B cell (primary cell): ENCODE data around the gene RIMBP2. TPM values are rescaled to one million over a fixed set of nuclear protein-coding genes. Genes with fewer than 3 reads are reported as not detected.

Experiments
- ATAC-seq: fragments of 200-7000 bp; cut with Tn5 transposase; one replicate; pipeline ENCODE4 v1.10.0; 2021; ENCODE audit warnings: low read depth, mild to moderate bottlenecking, moderate number of reproducible peaks, moderate library complexity
- CTCF ChIA-PET: fragments of 350-600 bp; sonication (Branson Sonifier 250); formaldehyde crosslinking; loops from one replicate; lab custom pipeline; 2021; ENCODE audit warnings: antibody characterized with exemption, inconsistent platforms; lab: Charles Lee
- POLR2A ChIA-PET: fragments of 350-600 bp; sonication (Branson Sonifier 250); formaldehyde crosslinking; loops from one replicate; lab custom pipeline; 2021; ENCODE audit warnings: antibody characterized with exemption; lab: Charles Lee
- DNase-seq: peaks from one replicate; pipeline ENCODE4 v3.0.0; 2013
- H2AFZ ChIP-seq: 2 replicates; pipeline ENCODE4 v1.6.1; 2012; ENCODE audit warnings: mild to moderate bottlenecking, low read depth, low read length; ENCODE audit not compliant: insufficient read depth, poor library complexity, severe bottlenecking
- H3K27ac ChIP-seq, 2 donors: 1 replicate in 1 of 2; 2 replicates in 1 of 2; pipeline ENCODE4 v1.5.1; 2012 to 2013; ENCODE audit warnings: low read length in 2 of 2, mild to moderate bottlenecking in 2 of 2, moderate library complexity in 1 of 2
- H3K27me3 ChIP-seq, 4 experiments: fragments of 200-600 bp in 1 of 4; sonication (generic) in 1 of 4; replicated peaks in 1 of 4; 1 replicate in 2 of 4; 2 replicates in 2 of 4; pipeline versions ENCODE4 v1.6.1 to v1.7.0; 2013 to 2016; ENCODE audit warnings: low read length in 3 of 4, mild to moderate bottlenecking in 2 of 4, mixed read lengths in 1 of 4, moderate library complexity in 1 of 4; ENCODE audit not compliant: insufficient read depth in 4 of 4, control insufficient read depth in 3 of 4; ENCODE audit errors: control extremely low read depth in 1 of 4
- H3K36me3 ChIP-seq, 2 experiments: replicated peaks in 1 of 2; 1 replicate in 1 of 2; 2 replicates in 1 of 2; pipeline versions ENCODE4 v1.6.1 to v1.7.1; 2013; ENCODE audit warnings: low read length in 1 of 2; ENCODE audit not compliant: insufficient read depth in 2 of 2, control insufficient read depth in 1 of 2; ENCODE audit errors: control extremely low read depth in 1 of 2, extremely low read depth in 1 of 2
- H3K4me1 ChIP-seq, 2 donors: fragments of 200-600 bp in 1 of 2; sonication (generic) in 1 of 2; 1 replicate in 1 of 2; 2 replicates in 1 of 2; pipeline versions ENCODE4 v1.5.1 to v1.6.1; 2013 to 2017; ENCODE audit warnings: low read length in 2 of 2; ENCODE audit not compliant: control insufficient read depth in 2 of 2, insufficient read depth in 2 of 2
- H3K4me2 ChIP-seq: replicated peaks from 2 replicates; pipeline ENCODE3; 2012; ENCODE audit warnings: mild to moderate bottlenecking, low read depth, low read length; ENCODE audit not compliant: poor library complexity, severe bottlenecking
- H3K4me3 ChIP-seq, 5 experiments: fragments of 200-600 bp in 1 of 5; sonication (generic) in 1 of 5; 1 replicate in 3 of 5; 2 replicates in 2 of 5; pipeline versions ENCODE4 v1.5.1 to v1.7.0; 2011 to 2016; ENCODE audit warnings: low read length in 4 of 5, mild to moderate bottlenecking in 4 of 5, low read depth in 2 of 5, control low read depth in 1 of 5, moderate library complexity in 1 of 5; ENCODE audit not compliant: insufficient read depth in 1 of 5; ENCODE audit errors: control extremely low read depth in 1 of 5, extremely low read depth in 1 of 5
- H3K79me2 ChIP-seq: fragments of 200-600 bp; sonication (generic); one replicate; pipeline ENCODE4 v1.6.0; 2016; ENCODE audit warnings: low read length; ENCODE audit not compliant: control insufficient read depth, insufficient read depth
- H3K9ac ChIP-seq: fragments of 200-600 bp; sonication (generic); 2 replicates; pipeline ENCODE4 v1.6.1; 2017; ENCODE audit warnings: mild to moderate bottlenecking, low read length, moderate library complexity
- H3K9me3 ChIP-seq, 3 donors: one replicate each; pipeline versions ENCODE4 v1.6.1 to v1.7.1; 2013; ENCODE audit warnings: low read length in 2 of 3; ENCODE audit not compliant: control insufficient read depth in 2 of 3, insufficient read depth in 1 of 3; ENCODE audit errors: control extremely low read depth in 1 of 3
- H4K20me1 ChIP-seq: 2 replicates; pipeline ENCODE4 v1.6.0; 2012; ENCODE audit warnings: mild to moderate bottlenecking, low read length; ENCODE audit not compliant: insufficient read depth, control insufficient read depth, poor library complexity, severe bottlenecking
- H3K27ac Mint-ChIP-seq: one replicate; pipeline ENCODE4 v1.8.0; 2021; ENCODE audit warnings: mixed read lengths
- H3K27me3 Mint-ChIP-seq: one replicate; pipeline ENCODE4 v1.8.0; 2021; ENCODE audit warnings: mixed read lengths
- H3K4me1 Mint-ChIP-seq: one replicate; pipeline ENCODE4 v1.8.0; 2021; ENCODE audit warnings: mixed read lengths
- H3K4me3 Mint-ChIP-seq: one replicate; pipeline ENCODE4 v1.8.0; 2021; ENCODE audit warnings: mixed read lengths
- H3K9me3 Mint-ChIP-seq: one replicate; pipeline ENCODE4 v1.8.0; 2022; ENCODE audit warnings: mixed read lengths; ENCODE audit not compliant: insufficient read depth
- EZH2 ChIP-seq: IDR thresholded peaks from 2 replicates; pipeline ENCODE4 v1.6.1; 2012; ENCODE audit warnings: borderline replicate concordance, low read depth, mild to moderate bottlenecking, moderate library complexity, low read length; ENCODE audit not compliant: insufficient read depth, poor library complexity, severe bottlenecking
- WGBS: methylation state at CpG from one replicate; pipeline ENCODE4 v1.1.5; 2013; ENCODE audit warnings: missing lambda C conversion rate; ENCODE audit not compliant: insufficient coverage; 5-methylcytosine and 5-hydroxymethylcytosine counted together
- intact Hi-C: fragments of 100-400 bp; cut with micrococcal nuclease; formaldehyde crosslinking; loops from one replicate; pipeline ENCODE4 v1.10.0; 2022
- polyA plus RNA-seq: library from polyadenylated mRNA; depleted of rRNA; stranded (reverse); fragments of >200 nt; gene quantifications from 2 replicates; pipeline ENCODE4 v1.2.3, GENCODE V29; 2012
- total RNA-seq, 2 donors: library from RNA; stranded (reverse); fragments of 120-200 nt in 1 of 2; gene quantifications; 1 replicate in 1 of 2; 2 replicates in 1 of 2; pipeline versions ENCODE4 v1.2.3 to v1.2.4, GENCODE V29; 2013 to 2022
- TF ChIP-seq, protein P1 (sequence below): fragments of 200-600 bp; IDR thresholded peaks from one replicate; pipeline ENCODE4 v1.8.0; 2022; ENCODE audit warnings: antibody characterized with exemption, mild to moderate bottlenecking

The RIMBP2 gene
- total and polyA plus RNA-seq, 2 donors (not counting 1 experiment from before 2014, with no cell fraction given), result not detected

GRCh38 chr12:130530429-130530828 is 185.7 kb downstream of the RIMBP2 start:
- Mint-ChIP-seq H3K4me3 (no peak overlapping the region), H3K27ac (no peak overlapping the region), H3K4me1 (no peaks in the 10 kb centered on the region), H3K9me3 (peaks cover 5% of the 10 kb centered on the region), H3K27me3 (peaks cover under 1% of the 10 kb centered on the region)
- no peak overlapping the region for H3K9ac ChIP-seq
- H3K4me1 ChIP-seq, result no peaks in the 10 kb centered on the region
- intact Hi-C loops, result no loop called here
- TF ChIP-seq, protein P1, sequence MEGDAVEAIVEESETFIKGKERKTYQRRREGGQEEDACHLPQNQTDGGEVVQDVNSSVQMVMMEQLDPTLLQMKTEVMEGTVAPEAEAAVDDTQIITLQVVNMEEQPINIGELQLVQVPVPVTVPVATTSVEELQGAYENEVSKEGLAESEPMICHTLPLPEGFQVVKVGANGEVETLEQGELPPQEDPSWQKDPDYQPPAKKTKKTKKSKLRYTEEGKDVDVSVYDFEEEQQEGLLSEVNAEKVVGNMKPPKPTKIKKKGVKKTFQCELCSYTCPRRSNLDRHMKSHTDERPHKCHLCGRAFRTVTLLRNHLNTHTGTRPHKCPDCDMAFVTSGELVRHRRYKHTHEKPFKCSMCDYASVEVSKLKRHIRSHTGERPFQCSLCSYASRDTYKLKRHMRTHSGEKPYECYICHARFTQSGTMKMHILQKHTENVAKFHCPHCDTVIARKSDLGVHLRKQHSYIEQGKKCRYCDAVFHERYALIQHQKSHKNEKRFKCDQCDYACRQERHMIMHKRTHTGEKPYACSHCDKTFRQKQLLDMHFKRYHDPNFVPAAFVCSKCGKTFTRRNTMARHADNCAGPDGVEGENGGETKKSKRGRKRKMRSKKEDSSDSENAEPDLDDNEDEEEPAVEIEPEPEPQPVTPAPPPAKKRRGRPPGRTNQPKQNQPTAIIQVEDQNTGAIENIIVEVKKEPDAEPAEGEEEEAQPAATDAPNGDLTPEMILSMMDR, result no peak
- no peak overlapping the region for H2AFZ ChIP-seq
- H3K79me2 ChIP-seq, result no peaks in the 10 kb centered on the region
- POLR2A ChIA-PET, result no interaction called here
- H3K9me3 ChIP-seq, result peaks cover 0 to 3% (median 0%) of the 10 kb centered on the region in 3 donors
- DNase-seq (no peak), ATAC-seq (no peak)
- H3K27me3 ChIP-seq, result no peaks in the 10 kb centered on the region
- no peak overlapping the region for H3K4me3 ChIP-seq
- no peak overlapping the region for H3K4me2 ChIP-seq
- no peak overlapping the region for H3K27ac ChIP-seq
- no peaks in the 10 kb centered on the region for H4K20me1 ChIP-seq
- CTCF ChIA-PET, result no interaction called here
- no peaks in the 10 kb centered on the region for H3K36me3 ChIP-seq

- WGBS, result 98% methylated on average over 4 of the region's 4 CpGs
- H3K9ac ChIP-seq, result no peak overlapping the region
- H3K9me3 Mint-ChIP-seq, result peaks cover 5% of the 10 kb centered on the region
- H3K27ac ChIP-seq, result no peak overlapping the region
- no peak for DNase-seq
- H3K27ac Mint-ChIP-seq, result no peak overlapping the region
- no peak overlapping the region for H3K4me3 Mint-ChIP-seq
- intact Hi-C loops, result no loop called here
- H3K9me3 ChIP-seq, result peaks cover 0 to under 1% (median 0%) of the 10 kb centered on the region in 3 donors
- no peak for ATAC-seq
- CTCF ChIA-PET, result no interaction called here
- H3K36me3 ChIP-seq, result no peaks in the 10 kb centered on the region
- no peak overlapping the region for H2AFZ ChIP-seq
- TF ChIP-seq EZH2, result no peak
- TF ChIP-seq, protein P1, result no peak
- no peak overlapping the region for H3K4me3 ChIP-seq
- no peaks in the 10 kb centered on the region for H3K79me2 ChIP-seq
- H3K4me1 Mint-ChIP-seq, result no peaks in the 10 kb centered on the region
- H3K4me1 ChIP-seq, result no peaks in the 10 kb centered on the region
- POLR2A ChIA-PET, result no interaction called here
- H3K4me2 ChIP-seq, result no peak overlapping the region
- H3K27me3 Mint-ChIP-seq, result peaks cover 4% of the 10 kb centered on the region
- no peaks in the 10 kb centered on the region for H3K27me3 ChIP-seq
- H4K20me1 ChIP-seq, result no peaks in the 10 kb centered on the region
These were observed 186.3 kb downstream of the RIMBP2 start for GRCh38 chr12:130529781-130530180.
